AG04449 (cell line): ENCODE data around the gene RBBP9.

ENCODE experiments used
- CTCF ChIA-PET: fragments of 350-600 bp; formaldehyde crosslinking; extraction: SDS; loops from one replicate; lab custom pipeline; 2021; ENCODE audit warnings: antibody characterized with exemption; lab: Yijun Ruan, JAX
- POLR2A ChIA-PET: fragments of 400-600, 350-600 bp; formaldehyde crosslinking; extraction: SDS; loops from one replicate; lab custom pipeline; 2020; ENCODE audit warnings: antibody characterized with exemption, inconsistent platforms; lab: Yijun Ruan, JAX
- DNase-seq: peaks from one replicate; pipeline ENCODE4 v3.0.0-alpha.2; 2010; ENCODE audit warnings: low read depth, low spot score
- H3K4me3 ChIP-seq: 2 replicates; pipeline ENCODE4 v1.5.1; 2011; ENCODE audit warnings: low read depth, mild to moderate bottlenecking, control low read depth, low read length
- CTCF ChIP-seq: IDR thresholded peaks from one replicate; pipeline ENCODE4 v1.5.1; 2011; ENCODE audit warnings: mild to moderate bottlenecking, moderate library complexity, low read length, control low read depth, inconsistent platforms; ENCODE audit not compliant: insufficient read depth; ENCODE audit errors: missing control alignments

Gene RBBP9

DNA sequence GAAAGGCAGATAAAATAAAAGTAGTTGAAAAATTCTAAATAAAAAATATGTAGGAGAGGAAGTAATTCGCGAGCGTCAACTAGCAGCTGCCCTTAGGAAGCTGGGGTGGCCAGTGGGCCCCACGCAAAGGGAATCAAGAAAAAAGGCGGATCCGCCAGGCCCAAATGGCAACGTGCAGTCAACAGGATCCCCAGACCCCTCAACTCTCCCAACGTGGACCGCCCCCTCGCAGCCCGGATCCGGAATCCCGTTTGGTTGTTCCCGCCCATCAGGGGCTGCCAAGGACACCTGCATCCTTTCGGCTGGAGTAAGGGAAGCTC, 30.5 kb downstream of the RBBP9 start:
- ChIA-PET CTCF (interaction anchor here (1.0 to 1.5 kb wide), 2 partner anchors 11 to 31 kb away, joined by 3 read pairs; no protein-coding TSS in a partner anchor), POLR2A (interaction anchor here (0.7 to 1.4 kb wide), 4 partner anchors 11 to 47 kb away, joined by 3 to 5 read pairs (median 4); partner anchors contain the start of genes RBBP9 and SEC23B)
- no peak for DNase-seq
- TF ChIP-seq CTCF = no peak
- H3K4me3 ChIP-seq = peak overlapping the region; percentile 84

GRCh38 chr20:18465536-18466200, 31.4 kb downstream of the RBBP9 start:
- ChIA-PET CTCF (interaction anchor here (1.0 to 1.5 kb wide), 2 partner anchors 12 to 30 kb away, joined by 3 read pairs; no protein-coding TSS in a partner anchor), POLR2A (interaction anchor here (1.4 kb wide), 1 partner anchor 42 kb away, joined by 5 read pairs; the partner anchor contains the start of gene SEC23B)
- H3K4me3 ChIP-seq = no peak overlapping the region
- DNase-seq = no peak
- no peak for TF ChIP-seq CTCF

DNA sequence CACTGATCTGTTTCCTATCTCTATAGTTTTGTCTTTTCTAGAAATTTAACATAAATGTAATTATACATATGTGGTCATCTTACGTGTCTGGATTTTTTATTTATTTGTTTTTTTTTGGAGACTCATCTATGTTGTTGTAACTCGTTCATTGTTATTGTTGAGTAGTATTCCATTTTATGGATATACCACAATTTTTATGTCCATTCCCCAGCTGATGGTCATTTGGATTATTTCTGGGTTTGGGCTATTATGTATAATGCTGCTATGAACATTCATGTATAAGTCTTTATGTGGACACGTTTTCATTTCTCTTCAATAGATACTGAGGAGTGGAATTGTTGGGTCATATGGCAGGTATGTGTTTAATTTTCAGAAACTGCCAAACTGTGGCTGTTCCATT, 40.4 kb downstream of the RBBP9 start:
- no peak for DNase-seq
- no peak overlapping the region for H3K4me3 ChIP-seq
- ChIA-PET CTCF (no interaction called here), POLR2A (no interaction called here)
- TF ChIP-seq CTCF = no peak

DNA sequence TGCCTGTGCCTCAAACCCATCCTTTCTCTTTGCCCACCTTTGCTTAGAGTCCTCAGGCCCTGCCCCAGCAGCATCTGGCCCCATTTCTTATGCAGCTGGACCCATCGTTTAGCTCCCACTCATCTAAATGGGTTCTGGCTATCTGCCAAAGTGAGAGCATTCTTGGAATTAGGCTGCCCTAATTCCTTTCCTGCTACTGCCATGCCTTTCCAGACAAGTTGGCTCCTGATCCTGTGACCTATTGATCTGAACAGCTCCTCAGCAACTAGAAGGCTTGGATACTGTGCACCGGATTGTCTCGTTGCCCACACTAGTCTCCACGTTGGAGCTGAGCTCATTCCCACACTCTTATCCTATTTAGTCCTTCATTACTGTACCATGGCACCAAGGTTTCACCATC, 53.1 kb downstream of the RBBP9 start:
- H3K4me3 ChIP-seq = no peak overlapping the region
- DNase-seq = no peak
- ChIA-PET CTCF (interaction anchor here (1.2 kb wide), 1 partner anchor 8 kb away, joined by 3 read pairs; no protein-coding TSS in a partner anchor), POLR2A (interaction anchor here (0.5 kb wide), 1 partner anchor 306 kb away, joined by 3 read pairs; no protein-coding TSS in a partner anchor)
- TF ChIP-seq CTCF = no peak

GRCh38 chr20:18440403-18440802, 56.6 kb downstream of the RBBP9 start:
- no peak for DNase-seq
- ChIA-PET POLR2A (no interaction called here), CTCF (interaction anchor here (1.0 kb wide), 1 partner anchor 10 kb away, joined by 3 read pairs; no protein-coding TSS in a partner anchor)
- no peak overlapping the region for H3K4me3 ChIP-seq
- no peak for TF ChIP-seq CTCF

- no peak for TF ChIP-seq CTCF
- no peak for DNase-seq
- H3K4me3 ChIP-seq = no peak overlapping the region
- ChIA-PET CTCF (no interaction called here), POLR2A (no interaction called here)
These were observed 60.2 kb downstream of the RBBP9 start for GRCh38 chr20:18436847-18437246.
